Measurements from ENCODE around the gene MVB12A. TPM values are rescaled to one million over a fixed set of nuclear protein-coding genes. Genes with fewer than 3 reads are reported as not detected.

MVB12A gene
- total and polyA plus RNA-seq, 9 of the 15 experiments (the other 6 are each of a cell fraction or from before 2014, with no cell fraction given), result 1.2 to 46.2 (median 22.4) TPM

DNA sequence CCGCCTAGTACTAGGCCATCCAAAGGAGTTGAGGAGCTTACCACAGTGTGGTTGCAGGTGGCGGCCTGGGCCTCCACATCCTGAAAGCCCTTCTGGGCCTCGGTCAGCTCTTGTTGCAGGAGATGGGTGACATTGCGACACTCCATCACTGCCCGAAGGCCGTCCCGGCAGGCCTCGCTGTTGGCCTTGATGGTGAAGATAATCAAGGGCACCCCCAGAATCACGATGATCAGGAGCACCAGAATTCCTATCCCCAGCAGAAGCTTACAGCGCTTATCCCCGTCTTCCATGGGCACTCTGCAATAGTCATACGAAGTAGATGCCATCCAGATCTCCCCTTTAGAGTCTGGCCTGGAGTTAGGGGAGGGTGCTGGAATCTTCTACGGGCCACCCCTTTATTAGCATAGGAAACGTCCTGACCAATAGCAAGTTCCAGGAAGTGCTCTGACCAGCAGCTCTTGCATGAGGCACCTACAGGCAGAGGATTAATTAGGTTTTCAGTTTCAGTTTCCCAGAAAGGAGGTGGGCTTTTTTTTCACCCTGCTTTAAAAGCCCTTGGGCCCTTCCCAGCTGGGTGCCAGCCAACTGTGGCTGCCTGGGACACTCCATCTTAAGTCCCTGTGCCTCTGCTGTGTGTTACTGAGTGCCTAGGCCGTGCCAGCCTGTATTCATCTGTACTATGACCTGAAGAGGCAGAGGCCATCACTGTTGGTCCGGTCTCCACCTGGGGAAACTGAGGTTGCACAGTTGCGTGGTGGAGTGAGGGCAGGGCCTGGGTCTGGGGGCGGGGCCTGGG lies 14.4 kb upstream of the MVB12A start, which contains the start of gene BST2 (continued):
- TF ChIP-seq, protein P1, sequence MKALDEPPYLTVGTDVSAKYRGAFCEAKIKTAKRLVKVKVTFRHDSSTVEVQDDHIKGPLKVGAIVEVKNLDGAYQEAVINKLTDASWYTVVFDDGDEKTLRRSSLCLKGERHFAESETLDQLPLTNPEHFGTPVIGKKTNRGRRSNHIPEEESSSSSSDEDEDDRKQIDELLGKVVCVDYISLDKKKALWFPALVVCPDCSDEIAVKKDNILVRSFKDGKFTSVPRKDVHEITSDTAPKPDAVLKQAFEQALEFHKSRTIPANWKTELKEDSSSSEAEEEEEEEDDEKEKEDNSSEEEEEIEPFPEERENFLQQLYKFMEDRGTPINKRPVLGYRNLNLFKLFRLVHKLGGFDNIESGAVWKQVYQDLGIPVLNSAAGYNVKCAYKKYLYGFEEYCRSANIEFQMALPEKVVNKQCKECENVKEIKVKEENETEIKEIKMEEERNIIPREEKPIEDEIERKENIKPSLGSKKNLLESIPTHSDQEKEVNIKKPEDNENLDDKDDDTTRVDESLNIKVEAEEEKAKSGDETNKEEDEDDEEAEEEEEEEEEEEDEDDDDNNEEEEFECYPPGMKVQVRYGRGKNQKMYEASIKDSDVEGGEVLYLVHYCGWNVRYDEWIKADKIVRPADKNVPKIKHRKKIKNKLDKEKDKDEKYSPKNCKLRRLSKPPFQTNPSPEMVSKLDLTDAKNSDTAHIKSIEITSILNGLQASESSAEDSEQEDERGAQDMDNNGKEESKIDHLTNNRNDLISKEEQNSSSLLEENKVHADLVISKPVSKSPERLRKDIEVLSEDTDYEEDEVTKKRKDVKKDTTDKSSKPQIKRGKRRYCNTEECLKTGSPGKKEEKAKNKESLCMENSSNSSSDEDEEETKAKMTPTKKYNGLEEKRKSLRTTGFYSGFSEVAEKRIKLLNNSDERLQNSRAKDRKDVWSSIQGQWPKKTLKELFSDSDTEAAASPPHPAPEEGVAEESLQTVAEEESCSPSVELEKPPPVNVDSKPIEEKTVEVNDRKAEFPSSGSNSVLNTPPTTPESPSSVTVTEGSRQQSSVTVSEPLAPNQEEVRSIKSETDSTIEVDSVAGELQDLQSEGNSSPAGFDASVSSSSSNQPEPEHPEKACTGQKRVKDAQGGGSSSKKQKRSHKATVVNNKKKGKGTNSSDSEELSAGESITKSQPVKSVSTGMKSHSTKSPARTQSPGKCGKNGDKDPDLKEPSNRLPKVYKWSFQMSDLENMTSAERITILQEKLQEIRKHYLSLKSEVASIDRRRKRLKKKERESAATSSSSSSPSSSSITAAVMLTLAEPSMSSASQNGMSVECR (CRISPR knock-in tag; IDR thresholded peaks at IDR 0.05), result 0 out of 2 replicates have a peak, but pooled peaks have one; percentile 14
- TF ChIP-seq, protein P2, sequence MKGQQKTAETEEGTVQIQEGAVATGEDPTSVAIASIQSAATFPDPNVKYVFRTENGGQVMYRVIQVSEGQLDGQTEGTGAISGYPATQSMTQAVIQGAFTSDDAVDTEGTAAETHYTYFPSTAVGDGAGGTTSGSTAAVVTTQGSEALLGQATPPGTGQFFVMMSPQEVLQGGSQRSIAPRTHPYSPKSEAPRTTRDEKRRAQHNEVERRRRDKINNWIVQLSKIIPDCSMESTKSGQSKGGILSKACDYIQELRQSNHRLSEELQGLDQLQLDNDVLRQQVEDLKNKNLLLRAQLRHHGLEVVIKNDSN (CRISPR knock-in tag; IDR thresholded peaks at IDR 0.05), result no peak
- TF ChIP-seq CBX3 (IDR thresholded peaks at IDR 0.05; ENCODE audit: borderline replicate concordance in 1 of 2, low read length in 2 of 2), result no peak
- TF ChIP-seq ZBTB17 (CRISPR knock-in tag; IDR thresholded peaks at IDR 0.05), result peak; percentile 70; the same call in 1 of the 2 replicates
- no peak for TF ChIP-seq TAF9B (IDR thresholded peaks at IDR 0.05; ENCODE audit: partially characterized antibody)
- no peak for TF ChIP-seq ZNF121 (CRISPR knock-in tag; conservative IDR thresholded peaks at IDR 0.05)
- TF ChIP-seq, protein P3, sequence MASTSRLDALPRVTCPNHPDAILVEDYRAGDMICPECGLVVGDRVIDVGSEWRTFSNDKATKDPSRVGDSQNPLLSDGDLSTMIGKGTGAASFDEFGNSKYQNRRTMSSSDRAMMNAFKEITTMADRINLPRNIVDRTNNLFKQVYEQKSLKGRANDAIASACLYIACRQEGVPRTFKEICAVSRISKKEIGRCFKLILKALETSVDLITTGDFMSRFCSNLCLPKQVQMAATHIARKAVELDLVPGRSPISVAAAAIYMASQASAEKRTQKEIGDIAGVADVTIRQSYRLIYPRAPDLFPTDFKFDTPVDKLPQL (IDR thresholded peaks at IDR 0.05; ENCODE audit: extremely low read depth, insufficient read length), result peak; percentile 95
- TF ChIP-seq, protein P4, sequence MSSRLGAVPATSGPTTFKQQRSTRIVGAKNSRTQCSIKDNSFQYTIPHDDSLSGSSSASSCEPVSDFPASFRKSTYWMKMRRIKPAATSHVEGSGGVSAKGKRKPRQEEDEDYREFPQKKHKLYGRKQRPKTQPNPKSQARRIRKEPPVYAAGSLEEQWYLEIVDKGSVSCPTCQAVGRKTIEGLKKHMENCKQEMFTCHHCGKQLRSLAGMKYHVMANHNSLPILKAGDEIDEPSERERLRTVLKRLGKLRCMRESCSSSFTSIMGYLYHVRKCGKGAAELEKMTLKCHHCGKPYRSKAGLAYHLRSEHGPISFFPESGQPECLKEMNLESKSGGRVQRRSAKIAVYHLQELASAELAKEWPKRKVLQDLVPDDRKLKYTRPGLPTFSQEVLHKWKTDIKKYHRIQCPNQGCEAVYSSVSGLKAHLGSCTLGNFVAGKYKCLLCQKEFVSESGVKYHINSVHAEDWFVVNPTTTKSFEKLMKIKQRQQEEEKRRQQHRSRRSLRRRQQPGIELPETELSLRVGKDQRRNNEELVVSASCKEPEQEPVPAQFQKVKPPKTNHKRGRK (tag; IDR thresholded peaks at IDR 0.05), result no peak
- TF ChIP-seq TCF7L2 (IDR thresholded peaks at IDR 0.05; ENCODE audit: low read depth, low read length), result no peak
- TF ChIP-seq ZEB2 (IDR thresholded peaks at IDR 0.05), result no peak
- TF ChIP-seq, protein P5, sequence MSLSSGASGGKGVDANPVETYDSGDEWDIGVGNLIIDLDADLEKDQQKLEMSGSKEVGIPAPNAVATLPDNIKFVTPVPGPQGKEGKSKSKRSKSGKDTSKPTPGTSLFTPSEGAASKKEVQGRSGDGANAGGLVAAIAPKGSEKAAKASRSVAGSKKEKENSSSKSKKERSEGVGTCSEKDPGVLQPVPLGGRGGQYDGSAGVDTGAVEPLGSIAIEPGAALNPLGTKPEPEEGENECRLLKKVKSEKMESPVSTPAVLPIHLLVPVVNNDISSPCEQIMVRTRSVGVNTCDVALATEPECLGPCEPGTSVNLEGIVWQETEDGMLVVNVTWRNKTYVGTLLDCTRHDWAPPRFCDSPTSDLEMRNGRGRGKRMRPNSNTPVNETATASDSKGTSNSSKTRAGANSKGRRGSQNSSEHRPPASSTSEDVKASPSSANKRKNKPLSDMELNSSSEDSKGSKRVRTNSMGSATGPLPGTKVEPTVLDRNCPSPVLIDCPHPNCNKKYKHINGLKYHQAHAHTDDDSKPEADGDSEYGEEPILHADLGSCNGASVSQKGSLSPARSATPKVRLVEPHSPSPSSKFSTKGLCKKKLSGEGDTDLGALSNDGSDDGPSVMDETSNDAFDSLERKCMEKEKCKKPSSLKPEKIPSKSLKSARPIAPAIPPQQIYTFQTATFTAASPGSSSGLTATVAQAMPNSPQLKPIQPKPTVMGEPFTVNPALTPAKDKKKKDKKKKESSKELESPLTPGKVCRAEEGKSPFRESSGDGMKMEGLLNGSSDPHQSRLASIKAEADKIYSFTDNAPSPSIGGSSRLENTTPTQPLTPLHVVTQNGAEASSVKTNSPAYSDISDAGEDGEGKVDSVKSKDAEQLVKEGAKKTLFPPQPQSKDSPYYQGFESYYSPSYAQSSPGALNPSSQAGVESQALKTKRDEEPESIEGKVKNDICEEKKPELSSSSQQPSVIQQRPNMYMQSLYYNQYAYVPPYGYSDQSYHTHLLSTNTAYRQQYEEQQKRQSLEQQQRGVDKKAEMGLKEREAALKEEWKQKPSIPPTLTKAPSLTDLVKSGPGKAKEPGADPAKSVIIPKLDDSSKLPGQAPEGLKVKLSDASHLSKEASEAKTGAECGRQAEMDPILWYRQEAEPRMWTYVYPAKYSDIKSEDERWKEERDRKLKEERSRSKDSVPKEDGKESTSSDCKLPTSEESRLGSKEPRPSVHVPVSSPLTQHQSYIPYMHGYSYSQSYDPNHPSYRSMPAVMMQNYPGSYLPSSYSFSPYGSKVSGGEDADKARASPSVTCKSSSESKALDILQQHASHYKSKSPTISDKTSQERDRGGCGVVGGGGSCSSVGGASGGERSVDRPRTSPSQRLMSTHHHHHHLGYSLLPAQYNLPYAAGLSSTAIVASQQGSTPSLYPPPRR (CRISPR knock-in tag; IDR thresholded peaks at IDR 0.05; ENCODE audit: borderline replicate concordance), result no peak
- TF ChIP-seq RB1 (IDR thresholded peaks at IDR 0.05; ENCODE audit: low read depth), result no peak; the same call in 1 of the 2 replicates
- no peak for TF ChIP-seq HNRNPL (IDR thresholded peaks at IDR 0.05; ENCODE audit: low read depth, low read length)
- no peak for TF ChIP-seq SNIP1 (IDR thresholded peaks at IDR 0.05; ENCODE audit: low read depth)
- TF ChIP-seq YBX1 (IDR thresholded peaks at IDR 0.05), result no peak
